Measurements from ENCODE around the gene PTCD1.
"Not testable (repeated sequence)": the region's sequence is repeated elsewhere in the genome, so short reads cannot be mapped to it uniquely, and the experiment has no call there.

The PTCD1 gene

GRCh38 chr7:99407872-99408378 lies 30.7 kb downstream of the PTCD1 start:
- no peak for DNase-seq

DNA sequence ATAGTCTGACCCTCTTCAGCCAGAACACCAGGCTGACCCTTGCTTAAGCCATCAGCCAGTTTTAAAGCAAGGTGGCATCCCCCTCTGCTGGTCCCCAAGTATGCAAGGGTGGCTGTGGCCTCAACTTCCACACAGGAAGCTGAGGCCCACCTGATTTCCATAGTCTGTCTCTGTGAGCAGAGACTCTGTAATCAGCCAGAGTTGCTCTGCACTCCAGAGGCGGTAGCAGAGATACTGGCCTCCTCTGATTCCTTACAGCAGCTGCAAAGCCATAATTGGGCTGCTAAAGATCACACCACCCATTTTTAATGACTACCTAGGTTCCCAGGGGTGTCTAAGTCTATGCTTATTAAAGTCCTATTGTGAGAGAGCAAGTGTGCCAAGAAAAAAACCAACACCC lies 32.0 kb downstream of the PTCD1 start:
- no peak for DNase-seq

- DNase-seq: no peak
Measured at GRCh38 chr7:99404977-99405320, 33.6 kb downstream of the PTCD1 start.

DNA sequence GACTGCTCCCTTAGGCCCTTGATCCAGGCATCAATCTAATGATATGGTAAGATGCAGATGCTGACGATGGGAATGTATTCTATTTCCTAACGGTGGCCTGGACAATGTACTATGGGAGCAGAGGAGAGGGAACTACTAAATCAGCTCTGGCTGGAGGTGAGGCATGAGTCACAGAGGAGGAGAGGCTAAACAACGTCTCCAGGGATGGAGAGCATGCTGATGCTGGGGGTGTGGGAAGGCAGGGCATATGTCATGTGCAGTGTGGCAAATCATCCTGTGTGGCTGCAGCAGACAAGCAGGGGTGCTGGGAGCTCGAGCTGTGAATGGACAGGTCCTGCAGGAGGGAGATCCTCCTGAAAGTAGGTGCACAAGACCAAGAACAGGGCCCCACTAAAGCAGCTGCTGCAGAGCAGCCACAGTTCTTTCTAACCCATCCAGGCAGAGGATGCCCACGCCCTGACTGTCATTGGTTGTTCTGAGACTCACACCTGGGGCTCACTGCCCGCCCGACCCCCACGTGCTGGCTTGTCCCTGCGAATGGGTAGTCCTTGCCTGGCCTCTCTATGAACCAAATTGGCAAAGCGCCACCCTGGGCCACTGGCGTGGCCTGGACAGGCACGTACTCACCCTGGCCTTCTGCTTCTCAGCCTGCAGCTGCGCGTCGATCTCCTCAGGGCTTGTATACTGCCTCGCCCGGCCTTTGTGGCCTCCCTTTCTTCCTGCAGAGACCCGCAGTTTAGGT lies 34.2 kb downstream of the PTCD1 start:
- DNase-seq: no peak

DNA sequence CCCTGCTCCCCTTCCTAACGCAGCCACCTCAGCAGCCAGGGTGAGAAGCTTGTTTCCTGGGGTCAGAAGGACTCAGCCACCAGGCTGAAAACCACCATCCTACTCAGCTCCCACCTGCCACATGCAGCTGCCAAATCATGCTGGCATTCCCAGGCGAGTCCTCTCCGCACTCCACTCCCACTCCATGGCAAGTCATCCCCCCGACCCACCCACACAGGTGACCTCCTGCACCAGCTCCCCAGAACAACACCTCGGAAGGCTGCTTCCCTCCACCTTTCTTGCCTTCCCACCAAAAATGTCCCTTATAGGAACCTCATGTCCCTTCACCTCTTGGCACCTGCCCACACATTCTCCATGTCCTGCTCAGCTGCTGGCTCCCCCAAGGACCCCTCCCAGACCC lies 34.8 kb downstream of the PTCD1 start:
- DNase-seq: no peak

- DNase-seq: no peak
Measured at GRCh38 chr7:99402854-99403253, 35.7 kb downstream of the PTCD1 start.

- DNase-seq: no peak
Measured at GRCh38 chr7:99399597-99399996, 39.0 kb downstream of the PTCD1 start.

DNA sequence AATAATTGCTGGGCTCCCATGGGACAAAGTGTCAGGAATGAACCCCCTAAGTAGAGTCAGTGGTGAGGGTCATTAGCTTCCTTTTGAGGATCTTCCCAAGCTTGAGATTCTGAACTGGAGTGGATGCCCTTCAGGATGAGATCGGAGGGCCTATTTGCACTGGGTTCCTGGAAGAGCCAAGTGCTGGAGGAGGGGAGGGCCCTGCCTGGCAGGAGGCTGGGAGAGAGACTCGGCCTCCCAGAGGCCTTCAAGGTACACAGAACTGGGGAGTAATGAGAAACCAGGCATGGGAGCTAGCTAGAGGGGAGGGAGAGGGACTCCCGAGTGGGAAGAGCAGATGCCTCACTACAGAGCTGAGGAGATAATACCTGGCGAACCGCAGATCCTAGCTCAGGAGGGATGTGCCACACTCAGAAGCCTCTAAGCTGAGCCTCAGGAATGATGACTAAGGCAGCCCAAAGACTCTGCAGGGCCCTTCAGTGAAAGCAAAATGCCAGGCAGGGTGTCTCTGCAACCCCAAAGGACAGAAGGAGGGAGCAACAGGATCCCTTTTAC lies 39.6 kb downstream of the PTCD1 start:
- DNase-seq: no peak

- no peak for DNase-seq
Measured at GRCh38 chr7:99397297-99397983, 41.2 kb downstream of the PTCD1 start.

- DNase-seq: no peak
Measured at GRCh38 chr7:99396418-99397296, 41.9 kb downstream of the PTCD1 start.

DNA sequence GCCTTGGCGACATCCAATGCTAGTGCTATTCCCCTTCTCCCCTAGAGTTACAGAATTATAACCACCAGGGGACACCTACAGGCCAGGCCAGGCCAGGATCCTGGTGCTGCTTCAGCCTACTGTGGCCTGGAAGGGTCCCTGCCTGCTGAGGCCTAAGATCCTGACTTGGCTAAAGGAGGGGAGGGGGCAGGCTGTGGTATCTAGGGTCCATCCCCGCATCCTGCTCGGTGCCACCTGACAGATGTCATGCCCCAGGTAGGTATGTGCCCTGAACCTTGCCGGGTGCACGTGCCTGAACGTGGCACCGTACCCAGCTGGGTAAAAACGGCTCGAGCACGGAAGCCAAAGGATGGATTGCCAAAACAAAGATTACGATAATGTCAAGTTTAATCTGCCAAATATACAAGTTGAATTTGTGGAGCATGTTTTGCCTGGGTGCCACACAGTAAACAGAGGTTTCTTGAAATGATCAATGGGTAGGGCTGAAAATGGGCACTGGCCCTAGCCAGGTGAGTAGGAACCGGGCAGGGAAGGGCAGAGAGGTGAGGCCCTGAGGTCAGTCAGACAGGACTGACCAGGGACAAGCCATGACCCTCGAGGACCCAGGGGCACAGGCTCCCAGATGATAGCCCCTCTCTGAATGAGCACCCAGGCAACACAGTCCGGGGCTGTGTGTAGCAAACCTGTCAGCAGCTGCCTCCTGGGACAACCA lies 42.8 kb downstream of the PTCD1 start:
- no peak for DNase-seq

- no peak for DNase-seq
Measured at GRCh38 chr7:99394188-99394502, 44.5 kb downstream of the PTCD1 start.

DNA sequence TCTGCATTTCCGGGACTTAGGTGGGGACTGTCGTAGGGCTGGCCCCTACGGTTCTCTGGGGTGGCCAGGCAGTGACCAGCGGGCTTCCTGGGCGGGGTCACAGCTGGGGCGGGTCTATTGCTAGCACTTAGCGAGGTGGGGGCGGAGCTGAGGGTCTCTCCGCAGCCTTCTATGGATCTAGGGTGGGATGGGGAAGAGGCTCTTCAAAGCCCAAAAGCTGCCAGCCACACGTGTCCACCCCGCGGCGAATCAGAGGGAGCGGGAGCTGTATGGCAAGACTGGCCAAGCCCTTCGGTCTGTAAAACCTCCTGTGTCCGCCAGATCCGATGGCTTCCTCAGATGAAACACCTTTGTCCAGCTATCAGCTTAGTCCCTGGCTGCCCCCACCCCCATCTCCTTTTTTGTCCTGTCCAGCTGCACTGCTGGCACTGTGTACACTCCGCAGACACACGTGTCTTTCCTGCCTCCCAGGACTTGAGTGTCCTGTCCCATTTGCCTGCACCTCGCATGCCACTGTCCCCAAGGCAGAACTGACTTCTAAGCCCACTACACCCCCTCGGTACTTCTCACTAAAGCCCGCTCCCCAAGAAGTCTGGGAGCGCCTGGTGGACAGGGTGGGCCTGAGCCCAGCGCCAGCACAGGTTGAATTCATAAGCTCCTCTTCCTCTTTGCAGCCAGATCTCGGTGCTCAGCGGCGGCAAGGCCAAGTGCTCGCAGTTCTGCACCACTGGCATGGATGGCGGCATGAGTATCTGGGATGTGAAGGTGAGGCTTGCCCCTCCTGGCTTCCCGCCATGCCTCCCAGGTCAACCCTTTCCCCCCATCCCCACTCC lies 45.0 kb downstream of the PTCD1 start:
- no peak for DNase-seq

DNA sequence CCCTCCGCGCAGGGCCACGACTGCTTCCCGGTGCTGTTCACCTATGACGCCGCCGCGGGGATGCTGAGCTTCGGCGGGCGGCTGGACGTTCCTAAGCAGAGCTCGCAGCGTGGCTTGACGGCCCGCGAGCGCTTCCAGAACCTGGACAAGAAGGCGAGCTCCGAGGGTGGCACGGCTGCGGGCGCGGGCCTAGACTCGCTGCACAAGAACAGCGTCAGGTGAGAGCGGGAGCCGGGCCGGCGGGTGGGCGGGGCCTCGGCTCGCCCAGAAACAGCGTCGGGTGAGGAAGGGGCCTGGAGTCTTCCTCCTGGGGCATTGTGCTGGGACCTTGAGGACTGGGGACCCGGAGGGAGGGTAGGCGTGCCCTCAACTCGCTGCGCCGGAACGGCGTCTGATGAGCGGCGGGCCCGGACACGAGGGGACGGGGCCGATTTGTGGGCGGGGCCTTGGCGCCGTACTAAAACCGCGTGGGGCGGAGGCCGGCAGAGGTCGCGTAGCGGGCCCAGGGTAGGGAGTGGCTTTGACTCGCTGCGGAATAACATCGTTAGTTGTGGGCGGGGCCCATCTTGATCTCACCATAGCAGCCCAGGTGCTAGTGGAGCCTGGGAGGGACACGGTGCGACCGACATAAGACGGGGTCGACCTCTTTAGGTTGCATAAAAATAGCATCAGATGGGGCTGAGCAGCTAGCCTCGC lies 45.8 kb downstream of the PTCD1 start:
- DNase-seq: peak; percentile 54

DNA sequence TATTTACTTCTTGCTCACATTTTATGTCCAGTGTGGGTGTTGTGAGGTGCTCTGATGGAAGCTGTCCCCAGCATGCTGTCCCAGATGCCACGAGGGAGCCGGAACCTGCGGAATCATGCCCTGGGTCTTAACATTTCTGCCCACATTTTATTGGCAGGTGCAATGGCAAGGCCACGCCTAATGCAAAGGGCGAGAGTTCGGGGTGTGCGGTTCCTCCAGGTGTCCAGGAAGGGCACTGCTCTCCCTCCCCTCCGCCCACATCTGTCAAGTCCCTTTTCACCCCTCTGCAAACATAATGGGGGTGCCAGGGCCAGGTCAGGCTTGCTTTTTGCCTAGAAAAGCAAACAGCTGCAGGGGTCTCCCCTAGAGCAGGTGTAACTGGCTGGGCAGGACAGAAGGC lies 46.6 kb downstream of the PTCD1 start:
- DNase-seq: no peak

GRCh38 chr7:99390941-99391602 lies 47.5 kb downstream of the PTCD1 start:
- no peak for DNase-seq

DNA sequence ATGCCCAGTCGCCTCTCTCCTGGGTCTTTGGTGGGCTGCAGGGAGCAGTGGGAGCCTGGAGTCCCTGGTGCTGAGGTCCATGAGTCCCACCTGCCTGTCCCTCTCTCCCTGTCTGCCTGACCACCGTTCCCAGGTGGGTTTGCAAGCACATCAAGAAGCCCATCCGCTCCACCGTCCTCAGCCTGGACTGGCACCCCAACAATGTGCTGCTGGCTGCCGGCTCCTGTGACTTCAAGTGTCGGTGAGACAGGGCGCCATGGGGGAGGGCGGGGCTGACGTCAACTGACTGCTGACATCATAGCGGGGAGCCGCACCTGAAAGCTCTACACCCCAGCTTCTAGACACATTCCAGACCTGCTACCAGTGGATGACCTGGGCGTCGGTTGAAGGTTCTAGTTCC lies 48.8 kb downstream of the PTCD1 start:
- no peak for DNase-seq

DNA sequence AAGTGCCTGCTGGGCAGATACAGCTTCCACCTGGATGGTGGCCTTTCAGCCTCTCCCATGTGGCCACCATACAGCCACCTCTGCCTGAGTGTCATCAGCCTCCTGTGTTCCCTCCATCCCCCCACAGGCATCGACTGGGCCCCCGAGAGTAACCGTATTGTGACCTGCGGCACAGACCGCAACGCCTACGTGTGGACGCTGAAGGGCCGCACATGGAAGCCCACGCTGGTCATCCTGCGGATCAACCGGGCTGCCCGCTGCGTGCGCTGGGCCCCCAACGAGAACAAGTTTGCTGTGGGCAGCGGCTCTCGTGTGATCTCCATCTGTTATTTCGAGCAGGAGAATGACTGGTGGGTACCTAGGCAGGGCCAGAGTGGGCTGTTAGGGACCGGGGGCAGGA lies 50.7 kb downstream of the PTCD1 start:
- no peak for DNase-seq

DNA sequence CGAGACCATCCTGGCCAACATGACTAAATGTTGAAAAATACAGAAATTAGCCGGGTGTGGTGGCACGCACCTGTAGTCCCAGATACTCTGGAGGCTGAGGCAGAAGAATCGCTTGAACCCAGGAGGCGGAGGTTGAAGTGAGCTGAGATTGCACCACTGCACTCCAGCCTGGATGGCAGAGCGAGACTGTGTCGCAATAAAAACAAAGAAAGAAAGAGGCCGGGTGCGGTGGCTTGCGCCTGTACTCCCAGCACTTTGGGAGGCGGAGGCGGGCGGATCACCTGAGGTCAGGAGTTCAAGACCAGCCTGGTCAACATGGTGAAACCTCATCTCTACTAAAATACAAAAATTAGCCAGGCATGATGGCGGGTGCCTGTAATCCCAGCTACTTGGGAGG lies 51.4 kb downstream of the PTCD1 start:
- not testable (repeated sequence) for DNase-seq

- no peak for DNase-seq
Measured at GRCh38 chr7:99386584-99387238, 51.9 kb downstream of the PTCD1 start.

Measured in NCI-H187 treated with DMSO at 0.1 percent for 48 hours (cell line).